GM10847 (cell line): ENCODE measurements around the gene TCF12.

Experiments
- POLR2A ChIP-seq: IDR thresholded peaks from 2 replicates; pipeline ENCODE4 v1.6.1; 2011; ENCODE audit not compliant: insufficient read length; ENCODE audit errors: extremely low read depth

The TCF12 gene

DNA sequence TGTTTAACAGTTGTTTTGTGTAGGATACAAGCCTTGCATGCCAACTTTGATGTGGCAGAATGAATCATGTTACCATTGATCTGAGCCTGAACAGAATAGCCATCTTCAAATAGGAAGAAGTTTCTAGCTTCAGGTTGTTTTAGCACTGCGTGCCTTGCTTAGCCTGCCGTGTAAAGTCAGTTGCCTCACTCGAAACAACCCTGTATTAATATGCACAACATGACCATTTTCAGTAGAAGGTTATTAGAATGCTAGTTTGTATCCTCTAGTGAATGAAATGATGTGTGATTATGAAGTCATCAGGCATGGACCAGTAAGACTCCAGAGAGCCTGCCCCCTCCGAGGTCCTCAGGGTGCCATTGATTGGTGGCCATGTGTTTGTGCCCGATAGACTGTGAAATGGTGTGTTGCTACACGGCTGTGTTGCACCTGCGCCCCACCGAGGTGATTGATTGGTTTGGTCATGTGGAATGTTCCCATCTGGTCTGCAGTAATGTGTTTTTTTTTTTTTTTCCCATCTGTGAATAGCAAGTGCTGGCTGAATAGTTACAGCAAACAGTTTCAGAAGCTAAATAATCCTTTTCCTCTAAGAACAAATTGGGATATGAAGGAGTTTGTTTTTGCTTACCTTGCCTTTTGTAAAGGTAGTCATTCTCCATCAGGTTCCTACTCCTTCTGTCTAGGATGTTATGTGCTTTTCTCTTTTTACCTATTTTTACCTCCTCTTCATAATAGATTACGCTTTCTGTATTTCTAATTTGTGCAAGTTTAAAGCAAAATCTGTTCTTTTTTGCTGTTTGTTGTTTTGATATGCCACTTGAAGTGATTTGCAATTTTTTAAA lies 214.9 kb downstream of the TCF12 start:
- no peak for TF ChIP-seq POLR2A

GRCh38 chr15:57134071-57134605 lies 215.7 kb downstream of the TCF12 start:
- no peak for TF ChIP-seq POLR2A

DNA sequence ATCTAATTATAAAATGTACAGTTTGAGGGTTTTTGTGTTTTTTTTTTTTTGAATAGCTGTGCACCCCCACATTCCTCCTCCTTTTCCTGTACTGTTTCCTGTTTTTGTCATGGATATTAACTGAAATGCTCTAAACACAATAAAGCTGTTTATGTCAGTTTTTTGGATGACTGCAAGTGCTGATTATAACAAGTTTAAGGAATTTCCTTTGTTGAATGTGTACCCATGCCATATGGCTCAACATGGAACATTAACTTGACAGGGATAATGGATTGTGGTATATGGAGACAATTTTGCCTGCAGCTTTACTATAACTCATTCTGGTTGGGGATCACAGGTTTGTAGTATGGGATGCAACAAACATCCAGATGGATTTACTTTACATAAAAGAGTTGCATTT lies 216.4 kb downstream of the TCF12 start:
- no peak for TF ChIP-seq POLR2A

DNA sequence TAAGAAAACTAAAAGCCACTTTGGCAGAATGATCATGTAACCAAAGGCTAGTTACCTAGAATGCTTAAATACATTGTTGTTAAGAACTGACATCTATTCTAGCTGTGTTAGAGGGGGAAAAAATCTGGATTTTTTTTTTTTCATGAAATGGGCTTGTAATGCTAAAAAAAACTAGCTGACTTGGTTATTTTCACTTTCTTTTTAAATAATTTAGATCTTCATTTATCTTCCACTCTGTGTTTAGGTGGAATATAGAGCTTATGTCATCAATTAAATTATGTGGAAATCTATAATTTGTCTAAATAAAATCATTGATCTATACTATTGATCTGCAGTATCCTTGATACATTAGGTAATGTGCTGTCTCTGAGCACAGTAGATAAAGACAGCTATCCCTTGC lies 217.4 kb downstream of the TCF12 start:
- TF ChIP-seq POLR2A: no peak

GRCh38 chr15:57138349-57138788 lies 219.9 kb downstream of the TCF12 start:
- no peak for TF ChIP-seq POLR2A

DNA sequence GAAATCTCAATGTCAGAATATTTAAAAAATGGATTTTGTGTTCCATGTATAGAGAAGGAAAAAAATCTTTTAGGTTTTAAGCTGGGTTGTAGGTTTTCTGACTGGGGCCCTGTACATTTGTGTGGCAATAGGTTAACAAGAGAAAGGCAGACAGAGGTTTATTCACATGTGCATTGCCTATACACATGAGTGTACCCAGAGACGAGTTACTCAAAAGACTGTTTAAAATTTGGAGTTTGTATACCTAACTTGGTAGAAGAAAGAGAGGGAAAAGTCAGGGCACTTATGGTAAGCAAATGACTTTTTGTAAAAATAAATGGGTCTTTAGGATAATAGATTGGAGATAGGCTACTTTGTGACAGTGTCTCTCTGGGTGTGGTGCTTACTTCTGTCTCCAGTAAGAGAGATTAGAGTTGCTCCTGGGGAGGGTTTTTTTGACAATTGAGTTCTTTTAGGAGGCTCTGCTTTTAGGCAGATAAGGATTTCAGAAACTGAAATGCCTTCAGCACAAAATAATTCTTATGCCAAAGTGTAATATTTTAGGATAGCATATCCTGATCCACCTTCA lies 225.2 kb downstream of the TCF12 start:
- no peak for TF ChIP-seq POLR2A

GRCh38 chr15:57144448-57144847 lies 226.0 kb downstream of the TCF12 start:
- no peak for TF ChIP-seq POLR2A

DNA sequence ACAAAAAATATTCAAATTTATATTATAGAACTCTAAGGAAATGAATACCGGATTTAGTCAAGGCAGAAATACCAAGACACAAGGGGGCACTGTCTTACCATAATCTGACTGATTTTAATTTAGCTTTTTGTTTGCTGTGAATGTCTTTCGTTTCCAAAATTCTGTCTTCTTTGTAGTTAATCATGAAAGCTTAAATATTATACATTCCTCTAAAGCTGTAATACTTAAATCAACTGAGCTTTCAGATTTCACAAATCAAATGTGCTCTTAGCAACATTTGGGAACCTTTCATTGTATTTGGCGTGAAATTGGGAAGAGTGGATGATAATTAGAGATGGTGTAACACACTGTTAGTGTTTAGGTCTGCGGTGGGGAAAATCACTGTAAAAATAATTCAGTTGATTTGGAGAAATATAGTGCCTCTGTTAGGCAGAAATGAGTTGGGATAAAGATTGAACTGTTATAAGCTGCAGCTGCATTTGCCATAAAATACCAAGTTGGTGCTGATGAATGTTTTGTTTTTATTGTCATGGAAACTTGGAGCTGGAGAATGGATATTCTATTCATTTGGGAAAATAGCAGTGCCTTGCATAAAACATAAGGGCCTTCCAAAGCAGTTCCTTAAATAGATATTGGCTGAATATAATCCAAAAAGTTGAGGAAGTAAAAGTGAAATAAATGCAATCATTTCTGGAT lies 228.2 kb downstream of the TCF12 start:
- TF ChIP-seq POLR2A: no peak

DNA sequence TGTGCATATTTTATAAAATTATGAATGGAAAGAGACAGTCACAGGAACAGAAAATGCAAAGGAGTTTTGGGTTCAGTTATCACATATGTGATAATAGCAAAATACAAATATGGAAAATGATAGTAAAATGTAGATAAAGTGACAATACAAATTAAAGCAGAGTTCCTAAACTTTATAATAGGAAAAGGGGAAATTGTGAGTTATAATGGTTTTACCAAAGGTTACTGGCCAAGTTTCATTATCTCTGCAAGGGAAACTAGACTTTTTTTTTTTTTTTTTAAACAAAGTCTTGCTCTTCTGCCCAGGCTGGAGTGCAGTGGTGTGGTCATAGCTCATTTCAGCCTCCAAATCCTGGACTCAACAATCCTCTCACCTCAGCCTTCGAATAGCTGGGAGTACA lies 229.2 kb downstream of the TCF12 start:
- TF ChIP-seq POLR2A: no peak

GRCh38 chr15:57148262-57148661 lies 229.8 kb downstream of the TCF12 start:
- TF ChIP-seq POLR2A: no peak

DNA sequence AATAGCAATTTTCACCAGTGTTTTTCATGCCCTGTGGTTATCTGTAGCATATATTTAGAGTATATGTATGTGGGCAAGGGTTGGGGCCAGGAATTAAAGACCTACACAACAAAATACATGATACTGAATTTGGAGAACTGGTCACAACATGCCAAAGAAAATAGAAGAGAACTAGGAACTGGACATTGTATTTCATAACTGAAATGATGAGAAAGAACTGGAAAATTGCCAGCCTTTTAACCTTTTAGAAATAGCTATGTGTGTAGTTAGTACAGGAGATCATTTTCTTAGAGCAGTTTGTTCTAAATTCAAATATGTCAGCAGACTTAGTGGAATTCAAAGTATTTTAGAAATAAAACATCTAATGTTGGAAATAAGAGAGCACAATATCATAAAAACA lies 230.8 kb downstream of the TCF12 start:
- TF ChIP-seq POLR2A: no peak

GRCh38 chr15:57150066-57150865 lies 231.8 kb downstream of the TCF12 start:
- no peak for TF ChIP-seq POLR2A

DNA sequence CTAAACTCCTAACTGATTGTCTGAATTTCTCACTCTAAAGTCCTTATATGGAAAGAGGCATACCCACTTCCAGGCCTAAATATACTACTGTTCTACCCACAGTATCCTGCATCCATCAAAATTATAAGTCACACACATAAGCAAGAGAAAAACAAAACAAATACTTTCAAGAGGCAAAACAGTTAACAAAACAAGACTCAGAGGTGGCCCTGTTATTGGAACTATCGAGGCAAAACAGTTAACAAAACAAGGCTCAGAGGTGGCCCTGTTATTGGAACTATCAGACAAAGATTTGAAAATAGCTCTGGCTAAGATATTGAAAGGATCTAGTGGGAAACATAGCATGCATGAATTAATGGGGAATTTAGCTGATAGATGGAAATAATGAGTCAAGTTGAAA lies 233.7 kb downstream of the TCF12 start:
- TF ChIP-seq POLR2A: no peak

GRCh38 chr15:57152666-57153539 lies 234.5 kb downstream of the TCF12 start:
- TF ChIP-seq POLR2A: no peak
